ENCODE results near the gene MPPE1. TPM values are rescaled to one million over a fixed set of nuclear protein-coding genes. Genes with fewer than 3 reads are reported as not detected.
A peak's percentile ranks its signal among the peaks of the same experiment; 100 is the strongest.

MPPE1 gene
- total RNA-seq, 4 donors from 2014 or later, result 19.5 to 33.8 (median 21.4) TPM

DNA sequence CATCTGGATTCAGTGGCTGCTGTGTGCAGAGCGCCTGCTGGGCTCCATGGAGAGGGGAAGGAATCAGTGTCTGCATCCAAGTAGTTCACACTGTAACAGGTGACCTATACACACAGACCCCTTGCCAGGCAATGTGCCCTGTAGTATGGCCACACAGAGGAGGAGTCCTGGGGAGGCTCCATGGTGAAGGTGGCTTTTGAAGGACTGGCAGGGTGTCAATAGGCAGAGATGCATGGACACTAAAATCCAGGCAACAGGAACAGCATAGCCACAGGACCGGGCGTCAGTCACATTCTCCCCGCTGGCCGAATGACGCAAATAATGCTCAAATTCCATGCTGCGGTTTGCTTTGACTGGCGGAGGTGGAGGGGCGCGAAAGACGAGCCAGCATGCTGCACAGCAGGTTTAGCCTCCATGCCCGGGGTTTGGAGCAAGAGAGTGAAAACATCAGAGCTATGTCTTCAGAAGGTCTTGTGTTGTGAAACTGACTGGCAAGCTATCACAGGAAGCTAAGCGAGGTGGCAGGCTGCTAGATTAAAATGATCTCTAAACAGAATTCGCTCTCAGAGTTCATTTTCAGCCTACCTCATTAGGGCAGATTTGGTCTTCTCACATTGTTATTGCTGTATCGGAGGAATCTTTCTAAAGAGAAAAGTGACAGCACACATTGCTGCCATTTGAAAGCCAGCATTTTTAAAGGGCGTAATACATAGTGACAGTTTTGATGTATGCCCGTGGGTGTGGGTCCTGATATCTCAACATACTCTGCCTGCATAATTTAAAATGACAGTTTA, 58.1 kb downstream of the MPPE1 start:
- Histone ChIP-seq H3K4me3 (peak overlapping the region; percentile 93 to 96), H3K36me3 (peaks cover 0 to 8% of the 10 kb centered on the region in 2 donors), H3K9me3 (no peaks in the 10 kb centered on the region), H3K4me1 (peaks cover 0 to 44% (median 13%) of the 10 kb centered on the region in 3 donors), H3K27ac (peak overlapping the region; percentile 85 to 96 (median 96)), H3K27me3 (no peaks in the 10 kb centered on the region)
- 4 to 7% methylated on average over 12 to 14 of the region's 17 CpGs for WGBS, 2 donors (ENCODE audit: low coverage in 1 of 2)
- peak; percentile 57 for ATAC-seq
- TF ChIP-seq, protein P1, sequence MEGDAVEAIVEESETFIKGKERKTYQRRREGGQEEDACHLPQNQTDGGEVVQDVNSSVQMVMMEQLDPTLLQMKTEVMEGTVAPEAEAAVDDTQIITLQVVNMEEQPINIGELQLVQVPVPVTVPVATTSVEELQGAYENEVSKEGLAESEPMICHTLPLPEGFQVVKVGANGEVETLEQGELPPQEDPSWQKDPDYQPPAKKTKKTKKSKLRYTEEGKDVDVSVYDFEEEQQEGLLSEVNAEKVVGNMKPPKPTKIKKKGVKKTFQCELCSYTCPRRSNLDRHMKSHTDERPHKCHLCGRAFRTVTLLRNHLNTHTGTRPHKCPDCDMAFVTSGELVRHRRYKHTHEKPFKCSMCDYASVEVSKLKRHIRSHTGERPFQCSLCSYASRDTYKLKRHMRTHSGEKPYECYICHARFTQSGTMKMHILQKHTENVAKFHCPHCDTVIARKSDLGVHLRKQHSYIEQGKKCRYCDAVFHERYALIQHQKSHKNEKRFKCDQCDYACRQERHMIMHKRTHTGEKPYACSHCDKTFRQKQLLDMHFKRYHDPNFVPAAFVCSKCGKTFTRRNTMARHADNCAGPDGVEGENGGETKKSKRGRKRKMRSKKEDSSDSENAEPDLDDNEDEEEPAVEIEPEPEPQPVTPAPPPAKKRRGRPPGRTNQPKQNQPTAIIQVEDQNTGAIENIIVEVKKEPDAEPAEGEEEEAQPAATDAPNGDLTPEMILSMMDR (IDR thresholded peaks at IDR 0.05), result no peak
- TF ChIP-seq POLR2A (IDR thresholded peaks at IDR 0.05) (no peak), EP300 (IDR thresholded peaks at IDR 0.05) (peak; percentile 65), POLR2AphosphoS5 (IDR thresholded peaks at IDR 0.05) (peak; percentile 31)

DNA sequence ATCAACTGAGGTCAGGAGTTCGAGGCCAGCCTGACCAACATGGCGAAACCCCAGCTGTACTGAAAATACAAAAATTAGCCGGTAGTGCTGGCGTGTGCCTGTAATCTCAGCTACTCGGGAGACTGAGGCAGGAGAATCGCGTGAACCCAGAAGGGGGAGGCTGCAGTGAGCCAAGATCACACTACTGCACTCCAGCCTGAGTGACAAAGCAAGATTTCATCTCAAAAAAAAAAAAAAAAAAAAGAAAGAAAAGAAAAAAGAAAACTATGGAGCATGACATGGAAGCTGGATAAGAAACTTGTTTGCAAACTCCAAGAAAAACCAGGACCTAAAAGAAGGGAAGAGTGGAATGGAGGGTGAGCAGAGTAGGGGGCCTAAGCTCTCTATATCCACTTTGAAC, 58.8 kb downstream of the MPPE1 start:
- Histone ChIP-seq H3K27me3 (no peaks in the 10 kb centered on the region), H3K36me3 (peaks cover 0 to under 1% of the 10 kb centered on the region in 2 donors), H3K4me3 (no peak overlapping the region), H3K4me1 (peaks cover 0 to 36% (median 13%) of the 10 kb centered on the region in 3 donors), H3K27ac (peak overlapping the region; percentile 85 to 96 (median 96)), H3K9me3 (no peaks in the 10 kb centered on the region)
- no peak for ATAC-seq
- TF ChIP-seq, protein P1 (IDR thresholded peaks at IDR 0.05), result no peak
- TF ChIP-seq EP300 (IDR thresholded peaks at IDR 0.05), result no peak
- TF ChIP-seq POLR2AphosphoS5 (IDR thresholded peaks at IDR 0.05), result no peak
- no peak for TF ChIP-seq POLR2A (IDR thresholded peaks at IDR 0.05)
- WGBS, 2 donors (ENCODE audit: low coverage in 1 of 2), result 93 to 95% methylated on average over 3 to 7 of the region's 7 CpGs

DNA sequence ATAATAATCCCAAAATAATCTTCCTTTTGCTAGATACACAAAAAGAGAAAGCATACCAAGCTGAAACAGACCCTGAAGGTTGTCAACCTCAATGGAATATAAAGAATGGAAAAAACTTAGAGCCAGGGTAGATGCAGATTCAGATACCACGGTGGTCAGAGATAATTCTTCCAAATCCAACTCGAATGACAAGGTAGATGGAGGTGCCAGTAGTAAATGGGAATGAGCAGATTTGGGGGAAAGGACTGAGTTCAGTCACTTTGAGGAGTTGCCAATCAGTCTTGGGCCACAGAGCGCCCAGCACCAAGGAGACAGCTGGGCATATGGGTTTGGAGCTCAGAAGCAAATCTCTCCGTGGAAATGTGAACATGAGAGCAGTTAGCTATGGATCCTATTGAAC, 60.3 kb downstream of the MPPE1 start:
- no peak for ATAC-seq
- 75 to 95% methylated on average over 3 to 4 of the region's 4 CpGs for WGBS, 2 donors (ENCODE audit: low coverage in 1 of 2)
- Histone ChIP-seq H3K36me3 (no peaks in the 10 kb centered on the region), H3K9me3 (no peaks in the 10 kb centered on the region), H3K27me3 (no peaks in the 10 kb centered on the region), H3K27ac (no peak overlapping the region), H3K4me1 (peaks cover 0 to 22% (median 3%) of the 10 kb centered on the region in 3 donors), H3K4me3 (no peak overlapping the region)
- TF ChIP-seq, protein P1 (IDR thresholded peaks at IDR 0.05), result no peak
- TF ChIP-seq EP300 (IDR thresholded peaks at IDR 0.05), result no peak
- no peak for TF ChIP-seq POLR2A (IDR thresholded peaks at IDR 0.05)
- no peak for TF ChIP-seq POLR2AphosphoS5 (IDR thresholded peaks at IDR 0.05)

DNA sequence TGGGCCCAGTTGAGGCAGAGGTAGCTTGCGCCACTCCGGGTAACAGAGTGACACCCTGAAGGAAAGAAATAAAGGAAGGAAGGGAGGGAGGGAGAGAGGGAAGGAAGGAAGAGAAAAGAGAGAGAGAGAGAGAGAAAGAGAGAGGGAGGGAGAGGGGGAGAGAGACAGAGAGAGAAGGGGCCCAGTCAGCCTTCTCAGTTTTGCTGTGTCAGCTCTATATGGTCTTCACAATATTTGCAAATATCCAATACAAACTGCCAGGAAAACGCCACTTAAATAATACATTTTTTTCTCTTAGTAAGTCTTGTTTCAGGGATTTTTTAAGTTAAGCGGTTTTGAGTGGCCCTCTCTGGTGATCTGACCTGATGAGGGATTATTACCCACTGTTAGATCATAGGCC, 62.5 kb downstream of the MPPE1 start:
- no peak for TF ChIP-seq POLR2AphosphoS5 (IDR thresholded peaks at IDR 0.05)
- TF ChIP-seq POLR2A (IDR thresholded peaks at IDR 0.05), result no peak
- no peak for TF ChIP-seq EP300 (IDR thresholded peaks at IDR 0.05)
- TF ChIP-seq, protein P1 (IDR thresholded peaks at IDR 0.05), result no peak
- Histone ChIP-seq H3K36me3 (no peaks in the 10 kb centered on the region), H3K4me3 (no peak overlapping the region), H3K4me1 (peaks cover 0 to 13% (median 3%) of the 10 kb centered on the region in 3 donors), H3K27me3 (no peaks in the 10 kb centered on the region), H3K9me3 (no peaks in the 10 kb centered on the region), H3K27ac (no peak overlapping the region)
- WGBS, 2 donors (ENCODE audit: low coverage in 1 of 2), result 80 to 85% methylated on average over 2 to 4 of the region's 4 CpGs
- ATAC-seq, result no peak

DNA sequence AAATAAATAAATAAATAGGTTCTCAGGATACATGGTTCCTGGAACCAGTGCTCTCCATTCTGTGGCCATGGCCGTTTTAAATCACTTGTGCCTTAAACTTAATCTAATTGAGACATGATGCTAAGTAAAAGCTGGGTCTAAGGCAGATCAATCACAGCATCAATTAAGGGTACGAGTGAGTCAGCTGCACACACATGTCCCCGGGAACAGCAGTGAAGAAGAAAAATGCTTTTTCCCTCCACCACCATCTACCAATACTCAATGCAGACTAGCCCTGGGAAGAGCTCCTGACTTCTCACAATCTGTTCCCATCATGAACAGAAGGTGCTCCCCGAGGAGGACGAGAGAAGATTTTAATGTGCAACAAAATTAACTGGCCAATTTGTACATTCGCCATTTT, 63.7 kb downstream of the MPPE1 start:
- H3K27me3 ChIP-seq, result no peaks in the 10 kb centered on the region
- H3K4me1 ChIP-seq, result peaks cover 0 to 3% (median 0%) of the 10 kb centered on the region in 3 donors
- H3K36me3 ChIP-seq, result no peaks in the 10 kb centered on the region
- 79 to 82% methylated on average over 6 of the region's 6 CpGs for WGBS, 2 donors (ENCODE audit: low coverage in 1 of 2)
- H3K9me3 ChIP-seq, result no peaks in the 10 kb centered on the region
- no peak for ATAC-seq
- H3K4me3 ChIP-seq, result no peak overlapping the region
- no peak overlapping the region for H3K27ac ChIP-seq
- TF ChIP-seq POLR2AphosphoS5 (IDR thresholded peaks at IDR 0.05) (no peak), EP300 (IDR thresholded peaks at IDR 0.05) (no peak), POLR2A (IDR thresholded peaks at IDR 0.05) (no peak)
- TF ChIP-seq, protein P1 (IDR thresholded peaks at IDR 0.05), result no peak

Data from gastroesophageal sphincter (tissue), 4 donors.